GM10266 (cell line): ENCODE measurements around the gene ABHD16B.

ENCODE experiments used
- DNase-seq: peaks from one replicate; pipeline ENCODE4 v3.0.0; 2012; ENCODE audit errors: extremely low spot score
- CTCF ChIP-seq: IDR thresholded peaks from 2 replicates; pipeline ENCODE4 v1.5.1; 2012; ENCODE audit warnings: mild to moderate bottlenecking, low read depth; ENCODE audit not compliant: control insufficient read depth, insufficient read depth; ENCODE audit errors: missing control alignments

The ABHD16B gene

GRCh38 chr20:63895952-63896263 is 34.6 kb downstream of the ABHD16B start:
- TF ChIP-seq CTCF, result no peak
- DNase-seq, result no peak

GRCh38 chr20:63896264-63897105 is 35.2 kb downstream of the ABHD16B start:
- DNase-seq, result peak; percentile 75
- TF ChIP-seq CTCF, result no peak

- no peak for DNase-seq
- no peak for TF ChIP-seq CTCF
Observed at GRCh38 chr20:63897978-63898561, 36.8 kb downstream of the ABHD16B start.

GRCh38 chr20:63898882-63899558 is 37.7 kb downstream of the ABHD16B start:
- DNase-seq, result no peak

GRCh38 chr20:63900413-63900812 is 39.1 kb downstream of the ABHD16B start:
- no peak for DNase-seq
- no peak for TF ChIP-seq CTCF

More at GRCh38 chr20:63898882-63899558, 37.7 kb downstream of the ABHD16B start:
- no peak for TF ChIP-seq CTCF

- TF ChIP-seq CTCF, result no peak
- DNase-seq, result no peak
Observed at GRCh38 chr20:63903796-63904561, 42.7 kb downstream of the ABHD16B start.
